Measurements from ENCODE around the gene TEDDM1.
A peak's percentile ranks its signal among the peaks of the same experiment; 100 is the strongest.
"Not testable (repeated sequence)": the region's sequence is repeated elsewhere in the genome, so short reads cannot be mapped to it uniquely, and the experiment has no call there.

The TEDDM1 gene

GRCh38 chr1:182405578-182405977 lies 5.1 kb upstream of the TEDDM1 start:
- no peak for DNase-seq

- DNase-seq: no peak
These were observed 4.3 kb upstream of the TEDDM1 start for GRCh38 chr1:182404781-182405180.

- DNase-seq: no peak
These were observed 2.6 kb downstream of the TEDDM1 start for GRCh38 chr1:182397653-182398393.

- DNase-seq: no peak
These were observed 4.6 kb downstream of the TEDDM1 start for GRCh38 chr1:182395906-182396305.

GRCh38 chr1:182394055-182394775 lies 6.3 kb downstream of the TEDDM1 start:
- no peak for DNase-seq

GRCh38 chr1:182392050-182393028 lies 8.1 kb downstream of the TEDDM1 start:
- DNase-seq: peak; percentile 86

GRCh38 chr1:182391362-182392049 lies 9.0 kb downstream of the TEDDM1 start, which contains the start of gene GLUL:
Gene GLUL, minus strand, starts transcription at chr1:182391790. Its CDS starts 3,053 bp downstream, at chr1:182388737.
- peak; percentile 93 for DNase-seq

- DNase-seq: no peak
These were observed 9.5 kb downstream of the TEDDM1 start for GRCh38 chr1:182391028-182391361.

GRCh38 chr1:182389619-182390047 lies 10.8 kb downstream of the TEDDM1 start:
- no peak for DNase-seq

- DNase-seq: no peak
These were observed 11.9 kb downstream of the TEDDM1 start for GRCh38 chr1:182388392-182389134.

- DNase-seq: no peak
These were observed 12.9 kb downstream of the TEDDM1 start for GRCh38 chr1:182387566-182387965.

- no peak for DNase-seq
These were observed 13.5 kb downstream of the TEDDM1 start for GRCh38 chr1:182386980-182387379.

- no peak for DNase-seq
These were observed 14.3 kb downstream of the TEDDM1 start for GRCh38 chr1:182385885-182386853.

GRCh38 chr1:182384387-182384960 lies 16.0 kb downstream of the TEDDM1 start:
- DNase-seq: no peak

GRCh38 chr1:182383934-182384333 lies 16.5 kb downstream of the TEDDM1 start:
- DNase-seq: no peak

- no peak for DNase-seq
These were observed 17.3 kb downstream of the TEDDM1 start for GRCh38 chr1:182383037-182383661.

- DNase-seq: no peak
These were observed 18.3 kb downstream of the TEDDM1 start for GRCh38 chr1:182381962-182382819.

- no peak for DNase-seq
These were observed 20.3 kb downstream of the TEDDM1 start for GRCh38 chr1:182380199-182380598.

GRCh38 chr1:182379781-182380180 lies 20.7 kb downstream of the TEDDM1 start:
- not testable (repeated sequence) for DNase-seq

Measured in NCI-H1436 (cell line).